ENCODE data around the gene DPYSL4.

DNA sequence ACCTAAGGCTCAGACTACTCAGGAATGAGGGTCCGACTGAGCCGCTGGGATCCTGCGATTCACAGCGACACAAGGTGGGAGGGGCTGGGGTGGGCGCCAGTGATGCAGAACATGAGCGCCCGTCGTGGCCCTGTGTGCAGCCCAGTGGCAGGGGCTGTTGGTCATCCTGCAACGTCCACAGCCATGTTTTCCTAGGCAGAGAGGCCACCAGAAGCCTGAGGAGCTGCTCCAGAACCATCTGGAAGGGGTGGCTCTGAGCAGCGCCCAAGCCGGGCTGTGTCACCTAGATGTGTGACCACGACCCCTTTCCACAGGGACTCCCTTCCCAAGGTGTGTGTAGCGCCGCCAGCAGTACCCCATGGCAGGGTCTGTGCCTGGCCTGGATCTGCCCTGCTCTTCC, 24.5 kb downstream of the DPYSL4 start:
- TF ChIP-seq, protein P1, sequence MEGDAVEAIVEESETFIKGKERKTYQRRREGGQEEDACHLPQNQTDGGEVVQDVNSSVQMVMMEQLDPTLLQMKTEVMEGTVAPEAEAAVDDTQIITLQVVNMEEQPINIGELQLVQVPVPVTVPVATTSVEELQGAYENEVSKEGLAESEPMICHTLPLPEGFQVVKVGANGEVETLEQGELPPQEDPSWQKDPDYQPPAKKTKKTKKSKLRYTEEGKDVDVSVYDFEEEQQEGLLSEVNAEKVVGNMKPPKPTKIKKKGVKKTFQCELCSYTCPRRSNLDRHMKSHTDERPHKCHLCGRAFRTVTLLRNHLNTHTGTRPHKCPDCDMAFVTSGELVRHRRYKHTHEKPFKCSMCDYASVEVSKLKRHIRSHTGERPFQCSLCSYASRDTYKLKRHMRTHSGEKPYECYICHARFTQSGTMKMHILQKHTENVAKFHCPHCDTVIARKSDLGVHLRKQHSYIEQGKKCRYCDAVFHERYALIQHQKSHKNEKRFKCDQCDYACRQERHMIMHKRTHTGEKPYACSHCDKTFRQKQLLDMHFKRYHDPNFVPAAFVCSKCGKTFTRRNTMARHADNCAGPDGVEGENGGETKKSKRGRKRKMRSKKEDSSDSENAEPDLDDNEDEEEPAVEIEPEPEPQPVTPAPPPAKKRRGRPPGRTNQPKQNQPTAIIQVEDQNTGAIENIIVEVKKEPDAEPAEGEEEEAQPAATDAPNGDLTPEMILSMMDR (IDR thresholded peaks at IDR 0.05; ENCODE audit: poor library complexity): no peak
- no peak for TF ChIP-seq EZH2phosphoT487 (IDR thresholded peaks at IDR 0.05; ENCODE audit: low read depth, severe bottlenecking, unreplicated experiment)

Data from hepatocyte (in vitro differentiated cells).